K562 (cell line): ENCODE data around the gene STARD6. TPM values are rescaled to one million over a fixed set of nuclear protein-coding genes. Genes with fewer than 3 reads are reported as not detected.

Experiments used
- ATAC-seq: fragments of 200-7000 bp; cut with Tn5 transposase; 3 replicates; pipeline ENCODE4 v1.9.1; 2020; ENCODE audit warnings: moderate library complexity
- BruUV-seq: library from RNA; stranded (reverse); fragments of 400-500 nt; replicated peaks from 2 replicates; lab custom pipeline; 2021; lab: Mats Ljungman, UMichigan
- CTCF ChIA-PET: fragments of 300-600 bp; formaldehyde crosslinking; extraction: SDS; loops from one replicate; lab custom pipeline; 2021; ENCODE audit warnings: low intra/inter-chr PET ratio; lab: Yijun Ruan, JAX
- POLR2A ChIA-PET: fragments of 300-600, 350-650 bp; sonication (Branson Sonifier 250); formaldehyde crosslinking; extraction: SDS; loops from one replicate; lab custom pipeline; 2021; ENCODE audit warnings: antibody characterized with exemption, inconsistent platforms; lab: Yijun Ruan, JAX
- DNase-seq, 4 experiments: peaks; one replicate each; pipeline versions ENCODE4 v3.0.0 to v3.0.0-alpha.2; 2011 to 2018; ENCODE audit warnings: low spot score in 3 of 4, mixed read lengths in 3 of 4; ENCODE audit errors: extremely low read depth in 1 of 4
- FAIRE-seq: peaks from 2 replicates; lab custom pipeline; 2011; peaks lifted over from hg19 to GRCh38; lab: Jason Lieb, UNC
- H2AFZ ChIP-seq: 2 replicates; pipeline ENCODE4 v1.6.0; 2011; ENCODE audit warnings: low read depth, low read length, control low read depth, inconsistent platforms
- H3K27ac ChIP-seq: fragments of 200-600 bp; 3 replicates; pipeline ENCODE4 v1.8.0; 2011; ENCODE audit warnings: low read depth, mild to moderate bottlenecking, control low read depth, inconsistent platforms, low read length, moderate library complexity, mixed read lengths; ENCODE audit errors: extremely low read depth
- H3K27me3 ChIP-seq, 2 experiments: fragments of 300-600 bp in 1 of 2; 2 replicates in 1 of 2; 3 replicates in 1 of 2; pipeline versions ENCODE4 v1.6.0 to v1.8.0; 2011; ENCODE audit warnings: inconsistent platforms in 2 of 2, low read length in 2 of 2, mild to moderate bottlenecking in 1 of 2, mixed read lengths in 1 of 2, moderate library complexity in 1 of 2; ENCODE audit not compliant: control insufficient read depth in 2 of 2, insufficient read depth in 2 of 2
- H3K36me3 ChIP-seq: fragments of 300-600 bp; 3 replicates; pipeline ENCODE4 v1.8.0; 2011; ENCODE audit warnings: mild to moderate bottlenecking, low read length, inconsistent platforms; ENCODE audit not compliant: control insufficient read depth, insufficient read depth
- H3K4me1 ChIP-seq, 2 experiments: fragments of 200-600 bp in 1 of 2; replicated peaks in 1 of 2; 2 replicates in 1 of 2; 3 replicates in 1 of 2; pipeline versions ENCODE4 v1.5.1 to v1.8.0; 2011; ENCODE audit warnings: inconsistent platforms in 2 of 2, low read length in 2 of 2, mild to moderate bottlenecking in 1 of 2, mixed read lengths in 1 of 2, moderate library complexity in 1 of 2; ENCODE audit not compliant: control insufficient read depth in 2 of 2, insufficient read depth in 2 of 2
- H3K4me2 ChIP-seq: 2 replicates; pipeline ENCODE4 v1.6.1; 2011; ENCODE audit warnings: low read length, control low read depth, inconsistent platforms, mixed read lengths; ENCODE audit not compliant: insufficient read depth
- H3K4me3 ChIP-seq: fragments of 200-600 bp; sonication (generic), shearing (Covaris generic); 2 replicates; pipeline ENCODE4 v1.5.1; 2016; ENCODE audit warnings: control low read depth, inconsistent platforms
- H3K79me2 ChIP-seq: fragments of 200-600 bp; 3 replicates; pipeline ENCODE4 v1.8.0; 2011; ENCODE audit warnings: low read length, inconsistent platforms; ENCODE audit not compliant: control insufficient read depth, insufficient read depth
- H3K9ac ChIP-seq, 2 experiments: 2 replicates each; pipeline versions ENCODE4 v1.6.0 to v1.6.1; 2011; ENCODE audit warnings: low read depth in 2 of 2, low read length in 2 of 2, control low read depth in 1 of 2, inconsistent platforms in 1 of 2, mild to moderate bottlenecking in 1 of 2, mixed read lengths in 1 of 2; ENCODE audit not compliant: insufficient read depth in 1 of 2
- H3K9me1 ChIP-seq: one replicate; pipeline ENCODE4 v1.6.0; 2011; ENCODE audit warnings: inconsistent platforms, mild to moderate bottlenecking, low read length, moderate library complexity; ENCODE audit not compliant: control insufficient read depth, insufficient read depth
- H3K9me3 ChIP-seq: replicated peaks from 2 replicates; pipeline ENCODE4 v1.5.1; 2011; ENCODE audit warnings: low read depth, low read length, inconsistent platforms; ENCODE audit not compliant: control insufficient read depth, insufficient read depth
- H4K20me1 ChIP-seq: replicated peaks from 2 replicates; pipeline ENCODE4 v1.6.1; 2011; ENCODE audit warnings: low read length, inconsistent platforms, mixed read lengths; ENCODE audit not compliant: control insufficient read depth, insufficient read depth
- ATF4 ChIP-seq: fragments of 450-650 bp; formaldehyde crosslinking; IDR thresholded peaks from 2 replicates; pipeline ENCODE4 v1.4.0; 2022; ENCODE audit warnings: mild to moderate bottlenecking, moderate library complexity
- FOXK1 ChIP-seq: sonication (generic); formaldehyde crosslinking; IDR thresholded peaks from 2 replicates; pipeline ENCODE4 v1.8.0; 2022; ENCODE audit warnings: missing genetic modification reagents, mild to moderate bottlenecking, borderline replicate concordance
- GMEB1 ChIP-seq: fragments of 250-450 bp; sonication (Bioruptor Pico); IDR thresholded peaks from 2 replicates; pipeline ENCODE4 v1.4.0; 2020; ENCODE audit warnings: mild to moderate bottlenecking
- HDAC2 ChIP-seq: fragments of 450-650 bp; IDR thresholded peaks from 2 replicates; pipeline ENCODE4 v1.6.1; 2016; ENCODE audit warnings: mild to moderate bottlenecking
- MAFG ChIP-seq: fragments of 450-650 bp; conservative IDR thresholded peaks from 2 replicates; pipeline ENCODE4 v1.6.1; 2016; ENCODE audit warnings: missing genetic modification characterization, missing compliant biosample characterization
- MCM7 ChIP-seq, 2 experiments: fragments of 450-650 bp; IDR thresholded peaks; 2 replicates each; pipeline ENCODE4 v1.6.1; 2016 to 2018
- MECOM ChIP-seq: fragments of 250-450 bp; sonication (Bioruptor Pico); IDR thresholded peaks from 2 replicates; pipeline ENCODE4 v1.8.0; 2022; ENCODE audit warnings: inconsistent platforms
- MTA2 ChIP-seq: fragments of 450-650 bp; IDR thresholded peaks from 2 replicates; pipeline ENCODE4 v1.6.1; 2016; ENCODE audit warnings: low read depth
- MYNN ChIP-seq, 2 experiments: sonication (generic); formaldehyde crosslinking in 1 of 2; IDR thresholded peaks; 2 replicates each; pipeline versions ENCODE4 v1.5.0 to v1.6.1; 2016 to 2020; ENCODE audit warnings: antibody characterized with exemption in 1 of 2, missing genetic modification reagents in 1 of 2
- POLR3G ChIP-seq: IDR thresholded peaks from 2 replicates; pipeline ENCODE4 v1.6.1; 2011; ENCODE audit not compliant: insufficient read length, insufficient replicate concordance; ENCODE audit errors: extremely low read depth
- POU5F1 ChIP-seq: fragments of 150-350 bp; IDR thresholded peaks from 2 replicates; pipeline ENCODE4 v1.6.1; 2014; ENCODE audit warnings: borderline replicate concordance, low read length, low read depth, mild to moderate bottlenecking; ENCODE audit not compliant: partially characterized antibody
- RBM14 ChIP-seq: fragments of 200-400 bp; formaldehyde crosslinking; IDR thresholded peaks from 2 replicates; pipeline ENCODE4 v1.6.1; 2018; ENCODE audit warnings: low read depth, mild to moderate bottlenecking, low read length, moderate library complexity, borderline replicate concordance; ENCODE audit not compliant: insufficient read depth
- TAF15 ChIP-seq: fragments of 200-400 bp; formaldehyde crosslinking; IDR thresholded peaks from 2 replicates; pipeline ENCODE4 v1.6.1; 2017; ENCODE audit warnings: mild to moderate bottlenecking, low read depth, low read length, moderate library complexity
- TBL1XR1 ChIP-seq, 2 experiments: IDR thresholded peaks; 2 replicates each; pipeline ENCODE4 v1.6.1; 2012; ENCODE audit warnings: improper control_type of control experiment in 2 of 2, low read length in 2 of 2, mild to moderate bottlenecking in 1 of 2
- YBX1 ChIP-seq: fragments of 450-650 bp; IDR thresholded peaks from 2 replicates; pipeline ENCODE4 v1.7.1; 2016; ENCODE audit warnings: mild to moderate bottlenecking
- ZC3H8 ChIP-seq: fragments of 450-650 bp; IDR thresholded peaks from 2 replicates; pipeline ENCODE4 v1.6.1; 2017
- ZNF12 ChIP-seq: sonication (generic); formaldehyde crosslinking; IDR thresholded peaks from 2 replicates; pipeline ENCODE4 v1.4.0; 2020; ENCODE audit warnings: mild to moderate bottlenecking, missing genetic modification reagents
- ZNF175 ChIP-seq: fragments of 200-800 bp; sonication (Bioruptor generic); IDR thresholded peaks from 2 replicates; pipeline ENCODE4 v1.6.1; 2016; ENCODE audit warnings: low read depth, mild to moderate bottlenecking, missing genetic modification characterization, missing compliant biosample characterization
- ZNF23 ChIP-seq: fragments of 250-450 bp; sonication (Bioruptor Pico); IDR thresholded peaks from 2 replicates; pipeline ENCODE4 v1.4.0; 2020; ENCODE audit warnings: mild to moderate bottlenecking
- ZNF24 ChIP-seq: fragments of 450-650 bp; IDR thresholded peaks from 2 replicates; pipeline ENCODE4 v1.6.1; 2016
- ZNF316 ChIP-seq: fragments of 450-650 bp; IDR thresholded peaks from 2 replicates; pipeline ENCODE4 v1.6.1; 2016
- ZNF57 ChIP-seq: fragments of 450-650 bp; formaldehyde crosslinking; IDR thresholded peaks from 2 replicates; pipeline ENCODE4 v1.4.0; 2020; ENCODE audit warnings: mild to moderate bottlenecking, moderate library complexity
- WGBS: fragments of 100-300 bp; shearing (Covaris generic); methylation state at CpG from one replicate; pipeline ENCODE4 v1.1.6; 2016; ENCODE audit warnings: low coverage, mixed read lengths; ENCODE audit not compliant: insufficient coverage; ENCODE audit errors: missing lambda C conversion rate; 5-methylcytosine and 5-hydroxymethylcytosine counted together
- in situ Hi-C: fragments of 300-500 bp; cut with MboI; formaldehyde crosslinking; loops from 4 replicates; pipeline ENCODE4 v1.15.0; 2018; ENCODE audit warnings: inconsistent platforms, mixed read lengths
- intact Hi-C: fragments of 100-400 bp; cut with micrococcal nuclease; formaldehyde crosslinking; loops from 2 replicates; pipeline ENCODE4 v1.14.2; 2022
- polyA plus RNA-seq, 8 experiments: library from polyadenylated mRNA; depleted of rRNA in 4 of 8; stranded (reverse) in 5 of 8; unstranded in 3 of 8; fragments of >200 nt; fragmentation: Nextera tagmentation in 2 of 8; fragmentation: Illumina TruSeq in 1 of 8; extraction: Ambion mirVana in 2 of 8; extraction: Trizol in 1 of 8; gene quantifications; 2 replicates each; pipeline versions ENCODE4 v1.2.1 to v1.2.3, GENCODE V29; 2011 to 2014; ENCODE audit warnings: inconsistent platforms in 1 of 8, missing spikeins in 1 of 8
- total RNA-seq, 7 experiments: library from RNA; depleted of rRNA in 6 of 7; stranded (reverse); fragments of >200 nt in 6 of 7; fragmentation: Illumina TruSeq in 2 of 7; extraction: Trizol in 2 of 7; gene quantifications; 2 replicates each; pipeline versions ENCODE4 v1.2.1 to v1.2.3, GENCODE V29; 2011 to 2021; ENCODE audit warnings: low replicate concordance in 1 of 7

STARD6 gene
- total and polyA plus RNA-seq, 9 of the 15 experiments (the other 6 are each of a cell fraction or from before 2014, with no cell fraction given), result 0.11 to 0.15 TPM; not detected in 7

GRCh38 chr18:54388203-54389142, 30.8 kb upstream of the STARD6 start:
- POLR2A ChIA-PET, result interaction anchor here (0.7 kb wide), 1 partner anchor 179 kb away, joined by 3 read pairs; no protein-coding TSS in a partner anchor
- peak; percentile 95 for ATAC-seq
- Histone ChIP-seq H3K4me3 (no peak overlapping the region), H4K20me1 (no peaks in the 10 kb centered on the region; the same call in 1 of the 2 replicates), H3K9ac (peak overlapping the region in 1 of 2 experiments; percentile 57; a peak in 1 of 4 replicates), H3K27me3 (no peaks in the 10 kb centered on the region), H3K36me3 (no peaks in the 10 kb centered on the region), H3K9me1 (no peaks in the 10 kb centered on the region), H3K79me2 (no peaks in the 10 kb centered on the region), H3K9me3 (peaks cover 2% of the 10 kb centered on the region; the same call in 1 of the 2 replicates), H3K4me2 (peak overlapping the region; percentile 48), H3K27ac (peak overlapping the region; percentile 87), H2AFZ (peak overlapping the region; percentile 86), H3K4me1 (peaks cover 6 to 24% of the 10 kb centered on the region in 2 experiments; a peak in 4 of 5 replicates)
- peak; percentile 92 for FAIRE-seq
- CTCF ChIA-PET, result no interaction called here
- in situ Hi-C loops, result no loop called here
- WGBS, result 18% methylated on average over 6 of the region's 6 CpGs
- BruUV-seq, result no TSS peak
- intact Hi-C loops, result no loop called here
- DNase-seq, result peak; percentile 44 to 83 (median 57)
- TF ChIP-seq MCM7 (IDR thresholded peaks at IDR 0.05), result no peak
- no peak for TF ChIP-seq MYNN (IDR thresholded peaks at IDR 0.05)
- no peak for TF ChIP-seq MYNN (CRISPR knock-in tag; IDR thresholded peaks at IDR 0.05)
- TF ChIP-seq ZNF24, result no peak
- TF ChIP-seq FOXK1 (CRISPR knock-in tag), result no peak
- no peak for TF ChIP-seq GMEB1 (CRISPR knock-in tag)
- no peak for TF ChIP-seq ZC3H8
- no peak for TF ChIP-seq HDAC2
- TF ChIP-seq POU5F1, result no peak
- no peak for TF ChIP-seq MECOM
- TF ChIP-seq ZNF316, result 0 out of 2 replicates have a peak, but pooled peaks have one; percentile 25
- peak; percentile 58; the same call in 1 of the 2 replicates for TF ChIP-seq ZNF175 (CRISPR knock-in tag)
- peak in 1 of 2 experiments; percentile 7; a peak in 1 of 4 replicates for TF ChIP-seq TBL1XR1 (IDR thresholded peaks at IDR 0.05; ENCODE audit: low read length in 2 of 2)
- TF ChIP-seq ATF4 (CRISPR knock-in tag), result no peak
- TF ChIP-seq MTA2, result no peak
- TF ChIP-seq YBX1, result no peak
- TF ChIP-seq RBM14, result no peak
- TF ChIP-seq TAF15, result no peak
- no peak for TF ChIP-seq ZNF57 (CRISPR knock-in tag)
- 0 out of 2 replicates have a peak, but pooled peaks have one; percentile 25 for TF ChIP-seq MAFG (tag)
- TF ChIP-seq ZNF12 (CRISPR knock-in tag), result no peak
- TF ChIP-seq ZNF23 (CRISPR knock-in tag), result no peak
- no peak for TF ChIP-seq POLR3G
